NCI-H2171 treated with DMSO at 0.1 percent for 48 hours (cell line): Measurements from ENCODE around the gene ABCC2.
"Not testable (repeated sequence)": the region's sequence is repeated elsewhere in the genome, so short reads cannot be mapped to it uniquely, and the experiment has no call there.

ENCODE experiments used
- DNase-seq: peaks from one replicate; lab custom pipeline; 2025; lab: John Stamatoyannopoulos, UW

ABCC2 gene

GRCh38 chr10:99852481-99853213 lies 70.2 kb downstream of the ABCC2 start:
- DNase-seq: no peak

DNA sequence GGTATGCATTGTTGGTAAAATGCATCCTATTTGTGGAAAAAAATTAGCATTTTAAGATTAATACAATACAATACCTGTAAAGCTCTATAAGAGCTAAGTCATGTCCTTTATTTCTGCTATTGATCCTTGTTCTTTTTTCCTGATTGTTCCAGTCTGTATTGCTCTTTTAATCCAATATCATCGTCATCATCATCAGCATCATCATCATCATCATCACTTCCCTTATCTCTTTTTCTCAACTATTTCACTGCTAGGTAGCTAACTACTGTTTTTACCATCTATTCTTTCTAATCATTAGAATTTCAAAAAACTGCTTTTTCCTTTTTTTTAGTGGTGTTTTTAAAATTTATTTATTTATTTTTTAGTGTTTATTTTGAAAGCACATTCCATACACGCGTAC lies 71.2 kb downstream of the ABCC2 start:
- no peak for DNase-seq

GRCh38 chr10:99854860-99855259 lies 72.4 kb downstream of the ABCC2 start:
- DNase-seq: no peak

- DNase-seq: no peak
Measured at GRCh38 chr10:99855479-99856071, 73.1 kb downstream of the ABCC2 start.

- DNase-seq: no peak
Measured at GRCh38 chr10:99858849-99859248, 76.4 kb downstream of the ABCC2 start.

GRCh38 chr10:99859585-99859984 lies 77.1 kb downstream of the ABCC2 start:
- peak; percentile 1 for DNase-seq

- no peak for DNase-seq
Measured at GRCh38 chr10:99860466-99860865, 78.0 kb downstream of the ABCC2 start.

- not testable (repeated sequence) for DNase-seq
Measured at GRCh38 chr10:99863535-99864240, 81.2 kb downstream of the ABCC2 start.

DNA sequence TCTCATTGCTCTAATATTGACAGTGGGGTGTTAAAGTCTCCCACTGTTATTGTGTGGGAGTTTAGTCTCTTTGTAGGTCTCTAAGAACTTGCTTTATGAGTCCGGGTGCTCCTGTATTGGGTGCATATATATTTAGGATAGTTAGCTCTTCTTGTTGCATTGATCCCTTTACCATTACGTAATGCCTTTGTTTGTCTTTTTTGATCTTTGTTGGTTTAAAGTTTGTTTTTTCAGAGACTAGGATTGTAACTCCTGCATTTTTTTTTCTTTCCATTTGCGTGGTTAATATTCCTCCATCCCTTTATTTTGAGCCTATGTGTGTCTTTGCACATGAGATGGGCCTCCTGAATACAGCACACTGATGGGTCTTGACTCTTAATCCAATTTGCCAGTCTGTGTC lies 84.8 kb downstream of the ABCC2 start:
- not testable (repeated sequence) for DNase-seq

DNA sequence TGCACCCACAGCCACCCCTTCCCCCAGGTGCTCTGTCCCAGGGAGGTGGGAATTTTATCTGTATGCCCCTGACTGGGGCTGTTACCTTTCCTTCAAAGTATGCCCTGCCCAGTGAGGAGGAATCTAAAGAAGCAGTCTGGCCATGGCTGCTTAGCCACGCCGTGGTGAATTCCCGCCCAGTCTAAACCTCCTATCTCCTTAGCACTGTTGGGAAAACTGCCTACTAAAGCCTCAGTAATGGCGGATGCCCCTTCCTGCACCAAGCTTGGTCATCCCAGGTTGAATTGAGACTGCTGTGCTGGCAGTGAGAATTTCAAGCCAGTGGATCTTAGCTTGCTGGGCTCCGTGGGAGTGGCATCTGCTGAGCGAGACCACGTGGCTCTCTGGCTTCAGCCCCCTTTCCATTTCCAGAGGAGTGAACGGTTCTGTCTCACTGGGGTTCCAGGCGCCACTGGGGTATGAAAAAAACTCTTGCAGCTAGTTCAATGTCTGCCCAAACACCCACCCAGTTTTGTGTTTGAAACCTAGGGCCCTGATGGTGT lies 87.2 kb downstream of the ABCC2 start:
- DNase-seq: no peak

DNA sequence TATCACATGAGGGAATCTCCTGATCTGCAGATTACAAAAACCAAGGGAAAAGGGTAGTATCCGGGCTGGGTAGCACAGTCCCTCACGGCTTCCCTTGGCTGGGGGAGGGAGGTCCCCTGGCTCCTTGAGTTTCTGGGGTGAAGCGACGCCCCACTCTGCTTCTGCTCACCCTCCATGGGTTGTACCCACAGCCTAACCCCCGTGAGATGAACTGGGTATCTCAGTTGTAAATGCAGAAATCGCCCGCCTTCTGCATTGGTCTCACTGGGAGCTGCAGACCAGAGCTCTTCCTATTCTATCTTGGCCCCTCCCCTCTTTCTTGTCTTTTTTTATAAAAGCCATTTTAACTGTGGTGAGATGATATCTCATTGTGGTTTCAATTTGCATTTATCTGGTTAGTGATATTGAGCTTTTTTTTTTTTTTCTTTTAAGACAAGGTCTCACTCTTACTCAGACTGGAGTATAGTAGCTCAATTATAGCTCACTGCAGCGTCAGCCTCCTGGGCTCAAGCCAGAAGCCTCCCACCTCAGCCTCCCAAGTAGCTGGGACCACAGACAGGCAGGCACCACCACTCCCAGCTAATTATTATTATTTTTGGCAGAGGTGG lies 87.8 kb downstream of the ABCC2 start:
- DNase-seq: no peak

DNA sequence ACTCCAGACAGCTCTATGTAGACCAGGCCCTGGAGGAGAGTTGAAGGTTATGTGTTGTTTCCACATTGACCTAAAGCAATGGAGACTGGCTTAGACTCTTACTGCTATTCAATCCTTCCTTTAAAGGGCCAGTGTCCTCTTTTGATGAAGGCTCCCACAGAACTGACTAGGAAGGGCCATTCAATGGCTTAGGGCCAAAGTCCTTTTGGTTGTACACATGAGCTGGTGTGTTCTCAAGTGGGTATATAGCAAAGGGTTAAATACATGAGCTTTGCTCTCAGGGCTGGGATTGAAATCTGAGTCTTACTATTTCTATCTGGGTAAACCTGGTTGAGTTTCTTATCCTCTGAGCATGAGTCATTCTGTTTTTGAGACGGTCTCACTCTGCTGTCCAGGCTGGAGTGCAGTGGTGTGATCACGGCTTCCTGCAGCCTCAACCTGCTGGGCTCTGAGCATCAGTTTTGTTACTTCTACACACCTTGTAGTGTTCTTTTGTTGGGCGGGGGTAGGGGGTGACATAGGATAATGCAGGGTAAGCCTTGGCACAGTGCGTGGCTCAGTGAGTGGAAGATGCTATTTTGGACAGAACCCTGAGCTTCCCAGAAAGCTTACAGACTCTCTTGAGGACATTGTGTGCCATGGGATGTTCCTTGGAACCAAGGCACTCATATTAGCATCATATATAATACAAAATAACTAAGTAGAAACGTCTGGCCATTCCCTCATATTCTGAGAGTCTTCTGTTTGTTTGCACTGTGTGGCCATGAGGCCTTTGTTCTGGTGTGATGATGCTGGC lies 90.1 kb downstream of the ABCC2 start:
- no peak for DNase-seq

GRCh38 chr10:99873846-99874245 lies 91.4 kb downstream of the ABCC2 start:
- DNase-seq: no peak

DNA sequence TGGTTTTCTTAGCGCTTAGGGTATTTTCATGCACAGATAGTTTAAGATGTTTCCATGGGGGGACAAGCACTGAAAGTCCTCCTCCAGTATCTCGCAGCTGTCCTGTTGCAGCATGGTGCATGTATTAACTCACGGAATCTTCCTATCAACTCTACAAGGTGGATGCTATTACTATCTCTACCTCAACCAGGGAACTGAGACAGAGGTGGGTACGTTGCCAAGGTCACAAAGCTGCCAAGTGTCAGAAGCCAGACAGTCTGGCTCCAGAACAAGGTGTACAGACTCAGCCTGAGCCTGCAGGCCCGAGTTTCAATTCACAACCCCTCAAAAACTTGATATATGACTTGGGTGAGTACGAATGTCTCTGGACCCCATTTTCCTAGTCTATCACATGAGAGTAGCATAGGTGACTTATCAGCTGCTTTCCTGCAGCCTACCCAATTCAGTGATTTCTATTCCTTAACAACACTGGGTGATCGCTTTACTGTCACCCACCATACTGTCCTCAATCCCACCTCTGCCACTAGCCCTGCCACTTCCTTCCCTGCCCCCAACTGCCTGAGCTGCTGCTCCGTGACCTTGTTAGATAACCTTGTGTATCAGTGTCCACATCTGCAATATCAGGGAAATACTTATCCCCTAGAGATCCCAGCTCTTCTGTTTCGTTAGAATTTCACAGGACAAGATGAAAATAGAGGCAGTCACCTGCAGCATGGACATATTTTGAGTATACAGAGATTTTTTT lies 92.1 kb downstream of the ABCC2 start:
- no peak for DNase-seq

GRCh38 chr10:99875473-99875872 lies 93.0 kb downstream of the ABCC2 start:
- DNase-seq: no peak

- no peak for DNase-seq
Measured at GRCh38 chr10:99880080-99880835, 97.8 kb downstream of the ABCC2 start.

- DNase-seq: no peak
Measured at GRCh38 chr10:99881371-99881770, 98.9 kb downstream of the ABCC2 start.

DNA sequence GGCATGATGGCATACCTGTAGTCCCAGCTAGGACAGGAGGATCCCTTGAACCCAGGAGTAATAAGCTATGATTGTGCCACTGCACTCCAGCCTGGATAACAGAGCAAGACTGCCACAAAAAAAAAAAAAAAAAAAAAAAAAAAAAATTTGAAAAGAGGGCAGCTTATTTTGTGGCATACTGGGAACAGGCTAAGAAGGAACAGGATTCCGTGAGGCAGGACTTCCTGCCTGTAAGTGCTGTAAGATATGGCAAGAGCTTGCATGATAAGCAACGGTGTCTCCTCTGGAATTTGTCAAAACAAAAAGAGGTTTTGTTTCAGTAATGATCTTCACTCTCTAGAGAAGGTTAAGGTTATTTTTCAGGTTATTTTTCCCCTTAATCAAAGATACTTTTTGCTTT lies 101.1 kb downstream of the ABCC2 start:
- DNase-seq: no peak

DNA sequence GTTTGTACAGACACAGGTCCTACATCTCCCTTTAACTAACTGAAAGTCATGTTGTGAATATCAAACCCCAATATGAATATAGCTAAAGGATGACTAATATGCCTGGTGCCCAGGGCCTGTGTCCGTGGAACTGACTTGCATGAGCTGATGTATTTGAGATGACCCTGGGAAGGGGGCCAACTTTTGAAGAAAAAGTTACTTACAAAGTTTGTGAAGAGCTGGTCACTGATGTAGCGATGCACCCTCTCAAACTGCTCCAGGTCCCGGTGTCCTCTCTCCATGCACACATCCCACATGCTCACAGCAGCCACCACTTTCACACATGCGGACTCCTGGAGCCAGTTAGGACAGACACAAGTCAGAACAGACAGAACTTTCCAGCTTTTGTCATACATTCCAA lies 106.2 kb downstream of the ABCC2 start:
- DNase-seq: no peak

DNA sequence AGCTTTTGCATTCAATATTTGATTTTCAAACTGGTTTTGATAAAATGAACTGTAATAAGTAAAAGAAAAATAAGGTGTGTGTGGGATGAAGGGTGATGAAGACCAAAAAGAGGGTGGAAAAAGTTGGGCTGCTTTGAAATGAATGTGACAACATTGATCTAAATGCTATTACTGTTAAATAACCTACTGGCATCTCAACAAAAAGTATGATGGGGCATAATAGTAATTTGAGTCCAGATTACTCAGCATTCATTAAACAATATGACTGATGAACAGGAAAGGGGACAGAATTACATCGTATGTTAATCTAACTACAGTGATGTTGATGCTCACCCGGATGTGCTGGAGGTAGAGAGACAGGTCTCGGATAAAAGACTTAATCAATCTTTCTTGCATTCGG lies 112.2 kb downstream of the ABCC2 start:
- no peak for DNase-seq
